Measurements from ENCODE around the gene ACAD11.

Gene ACAD11

GRCh38 chr3:132659365-132660051 lies at the start of gene ACAD11:
TSS of gene ACAD11 (minus strand) at chr3:132659809. CDS start at chr3:132659751, 58 bp downstream.
- Histone ChIP-seq H3K4me3 (replicated peaks; ENCODE audit: low read depth, low read length) (peak within 1 kb of the TSS; percentile 95), H3K27me3 (replicated peaks; ENCODE audit: control insufficient read depth, insufficient read depth, low read length) (no peaks in the 10 kb centered on the region), H3K36me3 (ENCODE audit: control insufficient read depth, insufficient read depth, low read length) (no peaks in the 10 kb centered on the region)
- TF ChIP-seq CTCF (IDR thresholded peaks at IDR 0.05; ENCODE audit: insufficient read depth, low read length, poor library complexity, severe bottlenecking), result peak; percentile 72
- peak; percentile 76 for DNase-seq (ENCODE audit: extremely low read depth, insufficient read length)

- H3K4me3 ChIP-seq (replicated peaks; ENCODE audit: low read depth, low read length), result no peak overlapping the region
- TF ChIP-seq CTCF (IDR thresholded peaks at IDR 0.05; ENCODE audit: insufficient read depth, low read length, poor library complexity, severe bottlenecking), result no peak
- no peaks in the 10 kb centered on the region for H3K27me3 ChIP-seq (replicated peaks; ENCODE audit: control insufficient read depth, insufficient read depth, low read length)
- peaks cover 4% of the 10 kb centered on the region for H3K36me3 ChIP-seq (ENCODE audit: control insufficient read depth, insufficient read depth, low read length)
- DNase-seq (ENCODE audit: extremely low read depth, insufficient read length), result no peak
Observed at GRCh38 chr3:132703733-132704132, 44.1 kb upstream of the ACAD11 start.

- Histone ChIP-seq H3K27me3 (replicated peaks; ENCODE audit: control insufficient read depth, insufficient read depth, low read length) (no peaks in the 10 kb centered on the region), H3K36me3 (ENCODE audit: control insufficient read depth, insufficient read depth, low read length) (peaks cover 3% of the 10 kb centered on the region), H3K4me3 (replicated peaks; ENCODE audit: low read depth, low read length) (no peak overlapping the region)
- no peak for TF ChIP-seq CTCF (IDR thresholded peaks at IDR 0.05; ENCODE audit: insufficient read depth, low read length, poor library complexity, severe bottlenecking)
- no peak for DNase-seq (ENCODE audit: extremely low read depth, insufficient read length)
Observed at GRCh38 chr3:132695422-132695821, 35.8 kb upstream of the ACAD11 start.

- no peak for DNase-seq (ENCODE audit: extremely low read depth, insufficient read length)
- no peak overlapping the region for H3K4me3 ChIP-seq (replicated peaks; ENCODE audit: low read depth, low read length)
- H3K36me3 ChIP-seq (ENCODE audit: control insufficient read depth, insufficient read depth, low read length), result peaks cover 3% of the 10 kb centered on the region
- TF ChIP-seq CTCF (IDR thresholded peaks at IDR 0.05; ENCODE audit: insufficient read depth, low read length, poor library complexity, severe bottlenecking), result no peak
- no peaks in the 10 kb centered on the region for H3K27me3 ChIP-seq (replicated peaks; ENCODE audit: control insufficient read depth, insufficient read depth, low read length)
Observed at GRCh38 chr3:132694991-132695390, 35.4 kb upstream of the ACAD11 start.

- H3K4me3 ChIP-seq (replicated peaks; ENCODE audit: low read depth, low read length), result no peak overlapping the region
- no peak for DNase-seq (ENCODE audit: extremely low read depth, insufficient read length)
- no peak for TF ChIP-seq CTCF (IDR thresholded peaks at IDR 0.05; ENCODE audit: insufficient read depth, low read length, poor library complexity, severe bottlenecking)
- H3K27me3 ChIP-seq (replicated peaks; ENCODE audit: control insufficient read depth, insufficient read depth, low read length), result no peaks in the 10 kb centered on the region
- H3K36me3 ChIP-seq (ENCODE audit: control insufficient read depth, insufficient read depth, low read length), result peaks cover 7% of the 10 kb centered on the region
Observed at GRCh38 chr3:132690040-132690439, 30.4 kb upstream of the ACAD11 start.

Data from GM06990 (cell line).